GM21528 (cell line): ENCODE results near the gene VAV2.

ENCODE experiments used
- ATAC-seq: cut with Tn5 transposase; IDR thresholded peaks from one replicate; pipeline ENCODE4 v1.9.1; 2021; ENCODE audit warnings: mild to moderate bottlenecking, moderate library complexity; ENCODE audit not compliant: unreplicated experiment, low FRiP score

The VAV2 gene

GRCh38 chr9:133991964-133992779 is at the start of gene VAV2:
Gene VAV2 (minus strand): TSS chr9:133992324. CDS start chr9:133992278, 46 bp downstream.
- peak; percentile 46 for ATAC-seq

- no peak for ATAC-seq
Observed at GRCh38 chr9:134041649-134041962, 49.5 kb upstream of the VAV2 start.

GRCh38 chr9:134040781-134041648 is 48.9 kb upstream of the VAV2 start:
- ATAC-seq: no peak

- ATAC-seq: no peak
Observed at GRCh38 chr9:134040176-134040565, 48.0 kb upstream of the VAV2 start.

- no peak for ATAC-seq
Observed at GRCh38 chr9:134039386-134040175, 47.5 kb upstream of the VAV2 start.

- ATAC-seq: no peak
Observed at GRCh38 chr9:134037641-134038040, 45.5 kb upstream of the VAV2 start.

- ATAC-seq: no peak
Observed at GRCh38 chr9:134036130-134036529, 44.0 kb upstream of the VAV2 start.

GRCh38 chr9:134035041-134036039 is 43.2 kb upstream of the VAV2 start:
- ATAC-seq: no peak

- ATAC-seq: no peak
Observed at GRCh38 chr9:134034215-134035040, 42.3 kb upstream of the VAV2 start.

- no peak for ATAC-seq
Observed at GRCh38 chr9:134033516-134034214, 41.5 kb upstream of the VAV2 start.

GRCh38 chr9:134032456-134033222 is 40.5 kb upstream of the VAV2 start:
- no peak for ATAC-seq

GRCh38 chr9:134031783-134032182 is 39.7 kb upstream of the VAV2 start:
- no peak for ATAC-seq

GRCh38 chr9:134030821-134031470 is 38.8 kb upstream of the VAV2 start:
- ATAC-seq: no peak

GRCh38 chr9:134029248-134030226 is 37.4 kb upstream of the VAV2 start:
- ATAC-seq: no peak

- no peak for ATAC-seq
Observed at GRCh38 chr9:134028575-134029247, 36.6 kb upstream of the VAV2 start.
